ENCODE data around the gene NOS1AP.
"Not testable (repeated sequence)": the region's sequence is repeated elsewhere in the genome, so short reads cannot be mapped to it uniquely, and the experiment has no call there.

DNA sequence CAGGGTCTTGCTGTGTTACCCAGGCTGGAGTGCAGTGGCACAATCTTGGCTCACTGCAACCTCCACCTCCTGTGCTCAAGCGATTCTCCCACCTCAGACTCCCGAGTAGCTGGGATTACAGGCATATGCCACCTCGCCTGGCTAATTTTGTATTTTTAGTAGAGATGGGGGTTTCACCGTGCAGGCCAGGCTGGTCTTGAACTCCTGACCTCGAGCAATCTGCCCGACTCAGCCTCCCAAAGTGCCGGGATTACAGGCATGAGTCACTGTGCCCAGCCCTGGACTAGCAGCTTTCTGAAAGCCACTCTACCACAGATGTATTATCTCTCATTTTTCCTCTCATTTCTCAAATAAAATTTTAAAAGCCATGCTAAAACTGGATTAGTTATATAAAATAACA lies 349.1 kb downstream of the NOS1AP start:
- TF ChIP-seq, protein P1, sequence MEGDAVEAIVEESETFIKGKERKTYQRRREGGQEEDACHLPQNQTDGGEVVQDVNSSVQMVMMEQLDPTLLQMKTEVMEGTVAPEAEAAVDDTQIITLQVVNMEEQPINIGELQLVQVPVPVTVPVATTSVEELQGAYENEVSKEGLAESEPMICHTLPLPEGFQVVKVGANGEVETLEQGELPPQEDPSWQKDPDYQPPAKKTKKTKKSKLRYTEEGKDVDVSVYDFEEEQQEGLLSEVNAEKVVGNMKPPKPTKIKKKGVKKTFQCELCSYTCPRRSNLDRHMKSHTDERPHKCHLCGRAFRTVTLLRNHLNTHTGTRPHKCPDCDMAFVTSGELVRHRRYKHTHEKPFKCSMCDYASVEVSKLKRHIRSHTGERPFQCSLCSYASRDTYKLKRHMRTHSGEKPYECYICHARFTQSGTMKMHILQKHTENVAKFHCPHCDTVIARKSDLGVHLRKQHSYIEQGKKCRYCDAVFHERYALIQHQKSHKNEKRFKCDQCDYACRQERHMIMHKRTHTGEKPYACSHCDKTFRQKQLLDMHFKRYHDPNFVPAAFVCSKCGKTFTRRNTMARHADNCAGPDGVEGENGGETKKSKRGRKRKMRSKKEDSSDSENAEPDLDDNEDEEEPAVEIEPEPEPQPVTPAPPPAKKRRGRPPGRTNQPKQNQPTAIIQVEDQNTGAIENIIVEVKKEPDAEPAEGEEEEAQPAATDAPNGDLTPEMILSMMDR (IDR thresholded peaks at IDR 0.05; ENCODE audit: low read length), result not testable (repeated sequence)
- TF ChIP-seq EZH2phosphoT487 (IDR thresholded peaks at IDR 0.05; ENCODE audit: low read length); EZH2 (optimal IDR thresholded peaks at IDR 0.05; ENCODE audit: low read depth, low read length): not testable (repeated sequence)
